Inflammatory macrophage treated with lipopolysaccharide for 4 hours (primary cell): Measurements from ENCODE around the gene KPTN.

ENCODE experiments used
- DNase-seq: peaks from one replicate; pipeline ENCODE4 v3.0.0-alpha.2; 2020

Gene KPTN

GRCh38 chr19:47464675-47465419, 19.2 kb downstream of the KPTN start:
- no peak for DNase-seq

GRCh38 chr19:47461876-47462275, 22.1 kb downstream of the KPTN start:
- DNase-seq = no peak

- DNase-seq = no peak
Measured at GRCh38 chr19:47459477-47459876, 24.5 kb downstream of the KPTN start.

GRCh38 chr19:47458672-47459071, 25.3 kb downstream of the KPTN start:
- DNase-seq = no peak

GRCh38 chr19:47456721-47457474, 27.1 kb downstream of the KPTN start:
- DNase-seq = no peak

GRCh38 chr19:47450478-47450877, 33.5 kb downstream of the KPTN start:
- DNase-seq = no peak

GRCh38 chr19:47448360-47448727, 35.7 kb downstream of the KPTN start:
- DNase-seq = no peak

- peak; percentile 55 for DNase-seq
Measured at GRCh38 chr19:47447470-47448359, 36.3 kb downstream of the KPTN start.

- peak; percentile 49 for DNase-seq
Measured at GRCh38 chr19:47446534-47447469, 37.2 kb downstream of the KPTN start.

GRCh38 chr19:47445937-47446402, 38.0 kb downstream of the KPTN start:
- DNase-seq = no peak

GRCh38 chr19:47445527-47445926, 38.5 kb downstream of the KPTN start:
- DNase-seq = no peak

GRCh38 chr19:47444388-47444821, 39.6 kb downstream of the KPTN start:
- no peak for DNase-seq

GRCh38 chr19:47443331-47443730, 40.7 kb downstream of the KPTN start:
- no peak for DNase-seq

GRCh38 chr19:47438793-47439220, 45.2 kb downstream of the KPTN start:
- DNase-seq = no peak

- DNase-seq = no peak
Measured at GRCh38 chr19:47437500-47437899, 46.5 kb downstream of the KPTN start.

GRCh38 chr19:47436712-47437401, 47.2 kb downstream of the KPTN start:
- DNase-seq = peak; percentile 65

GRCh38 chr19:47435883-47436417, 48.1 kb downstream of the KPTN start:
- no peak for DNase-seq

GRCh38 chr19:47435196-47435595, 48.8 kb downstream of the KPTN start:
- DNase-seq = no peak

GRCh38 chr19:47434088-47434487, 49.9 kb downstream of the KPTN start:
- DNase-seq = no peak

GRCh38 chr19:47433121-47433520, 50.9 kb downstream of the KPTN start:
- DNase-seq = peak; percentile 30

- DNase-seq = no peak
Measured at GRCh38 chr19:47432499-47432898, 51.5 kb downstream of the KPTN start.
